ENCODE results near the gene DTX1. TPM values are rescaled to one million over a fixed set of nuclear protein-coding genes. Genes with fewer than 3 reads are reported as not detected.

Gene DTX1
- 1 to 10 TPM in 11 of 12 donors, not detected in 1; 2.7 to 9.9 (median 4.1) TPM for polyA plus RNA-seq (ENCODE audit: insufficient read length in 12 of 12)
- long read RNA-seq, donor 1 = 0 reads
- long read RNA-seq, donor 2, partial matches to known transcripts = 0 of 1 reads
- long read RNA-seq, donor 2, other reads (novel, unspliced or antisense) = 0 of 1 reads
- long read RNA-seq, donor 3 = 0 reads
- long read RNA-seq, donor 4 = 0 reads
- long read RNA-seq, donor 5 = 0 reads
- long read RNA-seq, donor 6 = 0 reads
- long read RNA-seq, donor 7 = 0 reads
- long read RNA-seq, donor 8, partial matches to known transcripts = 0 of 1 reads
- long read RNA-seq, donor 8, other reads (novel, unspliced or antisense) = 0 of 1 reads
- long read RNA-seq, donor 9 = 0 reads
- long read RNA-seq, donor 10, partial matches to known transcripts = 0 of 1 reads
- long read RNA-seq, donor 10, other reads (novel, unspliced or antisense) = 0 of 1 reads
- long read RNA-seq, donor 11 = 0 reads

GRCh38 chr12:113056631-113057488 lies at the start of gene DTX1:
Gene DTX1 (plus strand): TSS chr12:113056730. CDS start chr12:113058193, 1,463 bp downstream.
- DNase-seq = peak; percentile 38

GRCh38 chr12:113007166-113007565 lies 49.4 kb upstream of the DTX1 start:
- DNase-seq = no peak

- DNase-seq = no peak
Measured at GRCh38 chr12:113010701-113011100, 45.8 kb upstream of the DTX1 start.

- DNase-seq = no peak
Measured at GRCh38 chr12:113014565-113014964, 42.0 kb upstream of the DTX1 start.

GRCh38 chr12:113016796-113017195 lies 39.7 kb upstream of the DTX1 start:
- no peak for DNase-seq

- no peak for DNase-seq
Measured at GRCh38 chr12:113019025-113019424, 37.5 kb upstream of the DTX1 start.

GRCh38 chr12:113021500-113021899 lies 35.0 kb upstream of the DTX1 start:
- DNase-seq = no peak

- DNase-seq = no peak
Measured at GRCh38 chr12:113022563-113023297, 33.8 kb upstream of the DTX1 start.

GRCh38 chr12:113027726-113028125 lies 28.8 kb upstream of the DTX1 start:
- DNase-seq = no peak

GRCh38 chr12:113030875-113031525 lies 25.5 kb upstream of the DTX1 start:
- DNase-seq = peak; percentile 54

GRCh38 chr12:113039911-113040445 lies 16.6 kb upstream of the DTX1 start:
- DNase-seq = no peak

- DNase-seq = no peak
Measured at GRCh38 chr12:113040722-113041171, 15.8 kb upstream of the DTX1 start.

GRCh38 chr12:113041560-113041959 lies 15.0 kb upstream of the DTX1 start:
- DNase-seq = no peak

GRCh38 chr12:113043240-113043639 lies 13.3 kb upstream of the DTX1 start:
- no peak for DNase-seq

- DNase-seq = no peak
Measured at GRCh38 chr12:113044516-113044915, 12.0 kb upstream of the DTX1 start.

GRCh38 chr12:113048716-113049127 lies 7.8 kb upstream of the DTX1 start:
- DNase-seq = peak; percentile 77

GRCh38 chr12:113049976-113050742 lies 6.4 kb upstream of the DTX1 start:
- DNase-seq = no peak

- no peak for DNase-seq
Measured at GRCh38 chr12:113050795-113051194, 5.7 kb upstream of the DTX1 start.

GRCh38 chr12:113051759-113052158 lies 4.8 kb upstream of the DTX1 start:
- DNase-seq = no peak

GRCh38 chr12:113052326-113052725 lies 4.2 kb upstream of the DTX1 start:
- no peak for DNase-seq
